NCI-H1436 (cell line): ENCODE results near the gene PDZRN3.
"Not testable (repeated sequence)": the region's sequence is repeated elsewhere in the genome, so short reads cannot be mapped to it uniquely, and the experiment has no call there.

Experiments used
- DNase-seq: peaks from one replicate; lab custom pipeline; 2025; lab: John Stamatoyannopoulos, UW

PDZRN3 gene

DNA sequence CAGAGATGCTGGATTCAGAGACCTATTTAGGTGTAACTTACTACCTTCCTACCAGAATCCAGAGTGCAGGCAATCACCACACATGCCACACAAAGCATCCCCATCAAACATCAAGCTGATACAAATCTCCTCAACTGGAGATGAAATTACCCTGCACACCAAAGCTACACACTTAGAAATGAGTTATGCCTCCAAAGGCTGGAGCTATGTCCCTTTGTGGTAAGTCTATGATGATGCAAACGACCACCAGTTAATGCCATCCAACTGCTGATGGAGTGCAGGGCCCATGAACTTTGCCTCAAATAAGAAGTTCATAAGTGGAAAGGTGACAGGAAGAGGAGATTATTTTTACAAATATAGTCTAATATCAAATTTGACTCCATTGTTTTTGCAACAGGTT is 38.1 kb downstream of the PDZRN3 start:
- no peak for DNase-seq

DNA sequence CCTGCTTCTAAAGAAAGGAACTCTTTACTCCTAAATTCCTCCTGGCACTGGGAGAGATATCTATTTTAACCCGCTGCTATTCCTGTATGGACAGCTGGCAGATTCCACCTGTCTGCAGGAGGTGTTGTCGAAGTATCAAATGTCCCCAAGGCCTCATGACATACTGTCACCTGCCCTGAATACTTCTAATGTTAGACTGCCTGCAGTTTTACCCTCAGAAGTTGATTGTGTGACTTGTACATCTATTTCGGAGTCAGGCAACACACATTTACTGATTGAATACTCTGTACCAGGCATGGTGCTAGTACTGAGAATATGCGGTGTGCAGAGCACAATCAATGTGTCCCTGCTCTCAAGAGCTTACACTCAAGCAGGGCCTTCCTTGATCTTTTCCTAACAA is 38.6 kb downstream of the PDZRN3 start:
- no peak for DNase-seq

DNA sequence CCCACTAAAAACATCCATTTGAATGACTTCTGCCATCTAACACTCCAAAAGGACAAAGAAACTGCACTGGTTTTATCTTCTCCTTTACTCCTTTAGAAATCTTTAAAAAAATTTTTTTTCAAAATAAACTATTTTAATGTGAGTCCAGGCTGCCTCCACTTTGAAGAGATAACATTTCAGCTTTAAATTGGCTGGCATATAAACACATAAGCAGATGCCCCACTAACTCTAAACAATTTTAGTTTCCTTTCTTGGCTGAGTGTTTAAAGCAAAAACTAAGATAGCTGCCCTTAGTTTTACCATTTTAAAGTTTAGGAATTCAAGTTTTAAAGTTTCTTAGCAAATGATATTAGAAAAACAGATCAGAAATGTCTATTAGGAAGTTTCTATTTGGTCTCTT is 39.9 kb downstream of the PDZRN3 start:
- no peak for DNase-seq

DNA sequence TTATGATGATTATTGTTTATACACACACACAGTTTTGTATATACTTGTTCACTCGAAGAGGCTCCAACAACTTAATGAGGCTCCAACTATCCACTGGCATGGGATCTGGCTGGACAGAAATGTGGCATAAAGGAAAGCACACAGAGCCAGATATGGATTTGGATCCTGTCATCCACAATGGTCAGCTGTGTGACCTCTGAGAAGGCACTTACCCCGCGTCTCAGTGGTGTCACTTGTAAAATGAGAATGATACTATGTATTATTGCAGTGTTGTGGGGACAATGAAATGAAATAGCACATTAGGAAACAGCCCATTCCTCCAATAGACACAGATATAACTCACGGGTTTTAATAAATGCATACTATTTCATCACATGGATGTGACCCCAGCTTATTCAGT is 42.2 kb downstream of the PDZRN3 start:
- no peak for DNase-seq

DNA sequence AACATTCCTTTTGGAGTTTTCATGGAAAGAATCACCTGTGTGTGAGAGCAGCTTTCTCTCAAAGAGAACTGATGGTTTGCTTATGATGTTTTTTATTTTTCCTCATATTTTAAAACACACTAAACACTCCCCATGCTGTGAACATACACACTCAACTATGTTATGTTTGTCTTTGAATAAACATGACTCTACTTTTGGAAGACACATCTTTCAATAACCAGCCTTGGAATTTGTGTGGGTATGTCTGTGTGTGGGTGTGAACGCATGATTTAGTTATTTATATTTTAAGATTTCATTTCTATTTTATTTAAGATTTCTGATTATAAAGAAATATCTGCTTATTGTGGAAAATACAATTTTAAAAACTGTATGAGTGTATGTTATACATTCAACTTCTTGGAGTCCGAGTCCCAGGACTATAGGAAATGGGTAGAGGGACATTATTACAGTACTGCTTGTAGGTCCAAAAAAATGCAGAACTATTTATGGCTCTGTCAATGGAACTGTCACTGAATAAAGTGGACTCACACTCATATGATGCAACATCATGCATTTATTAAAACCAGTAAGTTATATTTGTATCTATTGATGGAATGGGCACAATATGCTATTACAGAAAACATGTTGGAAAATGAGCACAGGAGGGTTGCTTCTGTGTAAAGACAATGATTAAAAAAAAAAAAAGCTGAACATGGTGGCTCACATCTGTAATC is 43.5 kb downstream of the PDZRN3 start:
- no peak for DNase-seq

DNA sequence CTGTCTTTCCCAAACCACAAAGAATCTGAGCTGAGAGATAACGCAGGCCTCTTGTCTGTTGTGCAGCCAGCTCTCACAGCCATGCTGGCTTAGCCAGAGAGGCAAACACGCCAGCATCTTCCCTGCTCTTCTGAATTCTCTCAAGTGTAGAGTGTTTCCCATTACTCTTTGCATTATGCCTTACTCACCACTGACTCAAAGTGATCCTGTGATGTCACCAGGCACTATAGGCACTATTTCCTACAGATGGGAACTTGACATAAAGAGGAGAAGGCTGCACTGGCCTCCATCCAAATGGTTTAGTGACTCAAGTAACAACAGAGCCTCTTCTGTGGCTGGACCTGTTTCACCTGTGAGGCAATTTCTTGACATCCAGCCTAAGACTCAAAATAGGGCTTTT is 44.4 kb downstream of the PDZRN3 start:
- DNase-seq, result no peak

DNA sequence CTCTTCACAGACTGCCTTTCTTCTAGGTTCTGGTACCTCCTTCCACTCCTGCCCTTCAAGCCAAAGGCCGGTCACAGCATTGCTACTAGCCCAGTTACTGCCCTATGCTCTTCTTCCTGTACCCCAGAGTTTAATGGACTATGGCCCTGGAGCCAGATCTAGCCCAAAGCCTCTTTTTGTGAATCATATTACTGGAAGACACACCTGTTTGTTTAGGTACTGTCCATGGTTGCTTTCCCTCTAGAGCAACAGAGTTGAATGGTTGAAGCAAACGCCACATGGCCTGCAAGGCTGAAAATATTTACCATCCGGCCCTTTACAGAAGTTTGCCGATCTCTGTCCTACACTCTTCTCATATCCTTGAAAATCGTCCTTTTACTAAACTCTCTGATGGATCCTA is 47.0 kb downstream of the PDZRN3 start:
- no peak for DNase-seq

DNA sequence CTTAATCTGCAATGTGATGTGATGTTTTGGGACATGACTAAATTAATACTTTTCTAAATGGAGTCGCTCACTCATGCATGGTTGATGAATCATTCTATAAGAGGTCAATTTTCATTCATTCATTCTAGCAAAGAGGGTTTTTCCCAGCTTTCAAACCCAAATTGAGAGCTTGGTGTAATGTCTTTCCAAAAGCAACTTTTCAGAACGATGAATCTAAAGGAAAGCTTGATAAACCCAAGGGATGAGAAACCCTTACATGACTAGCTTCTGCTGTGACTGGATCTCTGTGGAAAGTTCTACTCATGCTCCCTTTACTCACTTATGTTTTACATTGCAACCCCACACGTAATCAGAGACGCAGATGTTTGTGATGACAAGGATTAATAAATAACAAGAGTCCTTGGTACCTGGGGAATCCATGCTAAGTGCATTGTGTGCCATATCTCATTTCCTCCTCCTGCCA is 47.7 kb downstream of the PDZRN3 start:
- DNase-seq, result no peak

DNA sequence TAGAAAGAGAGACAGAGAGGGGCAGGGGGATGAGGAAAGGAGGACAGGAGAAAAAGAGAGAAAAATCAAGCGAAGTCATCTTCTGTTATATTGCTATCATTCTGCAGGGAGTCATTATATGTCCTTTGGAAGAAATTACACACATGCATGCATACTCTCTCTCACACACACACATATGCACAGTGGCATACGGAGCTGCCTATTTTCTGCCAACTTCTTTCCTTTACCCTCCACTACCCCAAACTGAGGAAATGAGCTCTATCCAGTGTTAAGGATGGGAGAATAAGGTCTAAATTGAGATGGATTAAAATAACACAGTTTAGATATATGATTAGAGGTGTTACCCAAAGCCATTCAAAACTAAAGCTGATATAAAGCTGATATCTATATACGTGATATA is 48.8 kb downstream of the PDZRN3 start:
- no peak for DNase-seq

DNA sequence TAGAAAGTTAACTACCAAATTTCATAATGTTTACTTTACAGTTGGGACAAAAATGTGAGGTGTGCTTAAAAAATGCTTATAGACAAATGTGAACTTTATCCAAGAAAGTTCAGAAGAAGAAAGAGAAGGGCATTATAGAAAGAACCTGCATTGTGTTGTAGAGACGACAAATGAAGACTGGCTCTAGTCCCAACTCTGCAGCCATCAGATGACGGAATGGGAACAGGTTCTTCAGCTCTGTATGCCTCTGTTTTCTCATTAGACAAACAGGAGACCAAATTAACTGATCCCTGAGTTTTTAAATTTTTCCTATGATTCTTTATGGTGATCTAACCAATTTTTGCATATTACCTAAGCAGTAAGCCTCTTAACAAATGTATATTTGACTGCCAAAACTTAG is 49.2 kb downstream of the PDZRN3 start:
- no peak for DNase-seq

DNA sequence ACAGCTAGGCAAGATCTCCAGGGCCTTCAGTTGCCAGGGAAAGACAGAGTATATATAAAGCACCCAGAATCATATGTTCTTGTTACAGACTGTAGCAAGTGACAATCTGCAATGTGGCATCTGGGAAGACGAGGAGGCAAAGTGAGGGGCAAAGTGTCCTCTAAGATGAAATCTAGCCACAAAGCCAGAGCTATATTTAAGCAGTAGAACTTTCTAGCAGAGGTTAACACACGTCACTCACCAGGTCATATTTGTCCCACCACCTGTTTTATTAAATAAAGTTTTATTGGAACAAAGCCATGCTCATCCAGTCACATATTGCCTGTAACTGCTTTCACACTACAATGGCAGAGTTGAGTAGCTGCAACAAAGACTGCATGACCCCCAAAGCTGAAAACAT is 51.5 kb downstream of the PDZRN3 start:
- no peak for DNase-seq

DNA sequence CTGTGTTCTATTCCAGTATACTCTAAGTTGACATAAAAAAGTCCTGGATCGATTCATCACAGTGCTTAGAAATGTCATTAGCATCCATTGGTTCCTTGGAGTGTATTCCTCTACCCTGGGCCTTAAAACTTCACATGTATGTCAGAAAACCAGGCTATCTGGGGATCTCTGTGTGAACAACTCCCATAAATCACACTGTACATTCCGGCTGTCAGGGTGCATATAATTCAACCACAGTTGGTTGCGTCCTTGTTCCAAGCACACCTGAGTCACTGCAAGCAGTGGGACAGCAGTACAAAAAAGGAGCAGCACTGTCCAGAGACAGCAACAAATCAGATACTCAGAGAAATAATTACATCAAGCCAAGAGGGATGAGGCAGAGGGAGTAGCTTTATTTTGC is 52.4 kb downstream of the PDZRN3 start:
- no peak for DNase-seq

DNA sequence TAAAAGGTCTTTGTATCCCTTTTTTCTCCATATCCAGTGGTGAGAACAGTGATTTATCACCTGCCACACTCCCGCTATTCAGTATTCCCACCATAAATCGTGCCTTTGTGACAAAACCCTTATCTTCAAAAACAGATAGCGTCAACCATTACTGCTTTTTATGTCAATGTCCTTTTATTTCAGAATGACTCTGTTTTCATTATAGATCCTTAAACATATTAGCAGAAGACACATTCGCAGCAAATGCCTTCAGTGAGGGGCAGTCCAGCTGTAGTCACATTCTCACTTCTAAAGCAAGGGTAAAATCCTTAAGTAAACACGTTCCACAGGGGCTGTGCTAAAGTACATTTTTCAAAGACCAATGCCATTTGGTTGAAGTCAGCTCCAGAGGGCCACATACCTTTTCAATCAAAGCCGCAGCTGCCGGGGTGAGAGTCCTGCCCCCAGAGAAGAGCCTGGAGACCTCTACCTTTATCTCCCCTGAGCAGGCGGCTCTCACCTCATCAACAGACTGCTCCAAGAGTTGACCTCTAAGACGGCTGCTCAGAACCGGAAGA is 53.4 kb downstream of the PDZRN3 start:
- no peak for DNase-seq

DNA sequence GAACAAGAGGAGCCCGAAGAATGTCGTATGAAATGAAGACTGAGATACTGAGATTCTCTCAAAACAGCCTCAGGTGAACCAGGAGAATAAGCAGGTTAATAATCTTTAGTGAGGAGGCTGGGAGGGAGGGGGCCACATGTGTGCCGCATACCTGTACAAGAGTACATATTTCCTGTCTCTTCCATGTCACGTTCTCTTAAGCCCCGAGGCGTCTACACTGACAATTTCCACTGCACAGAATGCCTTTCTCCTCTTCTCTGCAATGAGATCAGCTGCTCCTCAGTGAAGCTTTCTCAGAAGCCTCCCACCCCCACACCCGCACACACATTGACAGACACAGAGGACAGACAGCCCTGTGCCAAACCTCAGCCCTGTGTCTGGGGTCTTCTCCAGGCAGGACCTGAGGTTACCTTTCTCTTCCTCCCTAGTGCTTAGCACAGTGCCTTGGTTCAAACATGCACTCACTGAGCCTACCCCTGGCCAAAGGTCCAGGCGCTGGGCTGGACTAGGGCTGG is 55.4 kb downstream of the PDZRN3 start:
- no peak for DNase-seq

DNA sequence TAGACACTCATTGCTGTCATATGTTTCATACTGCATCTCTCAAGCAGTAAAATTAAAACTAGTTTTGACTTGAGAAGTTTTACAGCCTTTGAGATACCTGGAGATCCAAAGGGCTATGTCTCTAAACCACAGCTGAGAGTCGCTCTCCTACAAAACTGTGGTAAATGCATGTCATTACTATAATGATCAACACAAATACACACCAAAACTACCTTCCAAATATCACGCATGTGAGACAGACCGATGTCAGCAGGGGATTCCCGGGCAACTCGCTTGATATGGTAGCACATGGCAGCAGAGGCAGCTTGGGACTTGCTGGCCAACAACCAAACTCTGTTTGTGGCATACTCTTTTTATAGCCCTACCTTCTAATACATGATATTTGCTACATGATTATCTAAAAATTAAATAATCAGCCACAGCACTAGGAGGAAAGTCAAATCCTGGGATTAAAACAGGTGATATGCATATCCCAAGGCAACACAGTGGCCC is 56.3 kb downstream of the PDZRN3 start:
- no peak for DNase-seq

DNA sequence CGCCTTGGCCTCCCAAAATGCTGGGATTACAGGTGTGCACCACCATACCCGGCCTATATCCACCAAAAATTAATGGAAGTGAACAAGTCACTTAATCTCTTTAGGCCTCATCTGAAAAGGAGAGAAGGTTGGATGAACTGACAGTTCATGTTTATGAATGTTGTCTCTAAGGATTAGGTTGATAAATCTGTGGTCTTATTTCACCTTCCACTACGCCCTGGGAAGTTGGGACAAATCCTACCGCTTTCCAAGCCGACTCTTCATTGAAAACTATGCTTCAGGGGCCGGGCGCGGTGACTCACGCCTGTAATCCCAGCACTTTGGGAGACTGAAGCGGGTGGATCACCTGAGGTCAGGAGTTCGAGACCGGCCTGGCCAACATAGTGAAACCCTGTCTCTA is 59.4 kb downstream of the PDZRN3 start:
- DNase-seq, result not testable (repeated sequence)

DNA sequence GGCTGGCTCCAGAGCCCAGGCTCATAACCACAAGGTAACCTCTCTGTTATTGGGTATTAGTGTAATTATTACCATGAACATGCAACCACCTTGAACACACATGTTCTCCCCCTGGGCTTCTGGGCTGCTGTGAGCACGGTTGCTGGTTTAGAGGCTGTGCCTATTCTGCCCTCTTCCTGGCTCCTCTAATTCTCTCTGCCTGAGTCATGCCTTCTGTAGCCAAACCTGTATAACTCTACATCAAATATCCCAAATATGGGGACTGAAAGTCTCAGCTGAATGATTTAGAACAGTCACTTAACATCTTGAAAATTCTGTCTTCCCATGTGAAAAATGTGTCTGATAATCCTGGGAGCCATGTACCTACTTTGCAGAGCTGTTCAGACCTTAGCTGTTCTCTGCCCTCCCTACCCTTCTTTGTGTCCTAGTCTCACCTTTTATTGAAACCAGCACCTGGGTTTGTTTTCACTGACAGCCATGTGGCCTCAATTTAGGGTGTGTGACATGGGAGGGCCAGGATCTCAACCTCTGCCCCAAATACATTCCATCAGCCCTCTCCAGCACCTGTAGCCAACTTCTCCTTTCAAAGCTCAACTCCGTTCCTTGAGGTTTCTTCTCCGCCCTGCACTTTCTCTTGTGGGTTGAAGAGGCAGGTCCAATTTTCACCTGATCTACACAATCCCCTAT is 60.7 kb downstream of the PDZRN3 start:
- DNase-seq, result no peak

DNA sequence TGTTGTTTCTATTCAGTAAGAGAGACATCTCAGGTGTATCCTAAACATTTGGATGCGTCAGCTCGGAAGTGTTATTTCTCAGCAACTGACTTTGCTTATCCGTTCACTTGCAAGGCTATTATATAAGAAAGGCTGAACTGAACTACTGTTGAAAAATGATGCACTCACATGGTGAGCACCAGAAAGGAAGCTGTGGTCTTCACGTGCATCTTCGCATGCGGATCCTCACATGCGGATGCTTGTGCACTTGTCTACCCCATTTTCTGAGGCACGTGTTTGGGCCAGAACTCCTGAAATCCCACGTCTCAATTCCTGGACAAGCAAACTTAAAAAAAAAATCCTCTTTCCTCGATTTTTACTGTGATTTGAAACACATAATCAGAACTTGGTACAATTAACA is 63.2 kb downstream of the PDZRN3 start:
- DNase-seq, result no peak

DNA sequence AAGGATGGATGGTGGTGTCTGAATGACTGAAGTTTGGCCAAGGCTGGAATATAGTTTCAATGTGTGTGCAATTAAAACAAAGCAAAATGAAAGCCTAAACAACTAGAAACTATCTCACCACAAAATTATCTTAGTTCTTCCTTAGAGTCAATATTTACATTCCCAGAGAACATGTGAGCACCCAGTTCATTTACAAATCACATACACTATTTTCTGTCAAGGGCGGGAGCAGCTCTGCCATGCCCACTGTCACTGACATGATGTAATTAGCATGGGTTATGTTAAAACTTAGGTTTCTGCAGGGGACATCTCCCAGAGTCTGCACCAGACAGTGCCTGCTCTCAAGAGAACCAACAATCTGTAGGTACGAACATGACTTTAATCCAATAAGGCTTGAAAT is 65.0 kb downstream of the PDZRN3 start:
- DNase-seq, result no peak

DNA sequence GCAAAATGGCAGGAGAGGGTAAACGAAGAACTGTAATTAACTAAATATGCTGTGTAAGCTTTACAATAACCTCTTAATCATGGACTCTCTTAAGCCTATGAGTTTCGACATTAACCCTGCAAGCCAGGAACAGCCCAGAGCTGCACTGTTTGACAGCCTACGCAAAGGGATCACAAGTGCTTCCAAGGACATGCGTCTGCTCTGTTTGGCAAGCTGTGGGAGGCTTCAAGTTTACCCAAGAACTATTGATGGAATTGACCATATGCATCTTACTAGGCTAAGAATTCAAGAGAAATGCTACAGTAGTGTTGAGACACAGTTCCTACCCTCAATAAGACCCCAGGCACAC is 66.0 kb downstream of the PDZRN3 start:
- DNase-seq, result no peak

DNA sequence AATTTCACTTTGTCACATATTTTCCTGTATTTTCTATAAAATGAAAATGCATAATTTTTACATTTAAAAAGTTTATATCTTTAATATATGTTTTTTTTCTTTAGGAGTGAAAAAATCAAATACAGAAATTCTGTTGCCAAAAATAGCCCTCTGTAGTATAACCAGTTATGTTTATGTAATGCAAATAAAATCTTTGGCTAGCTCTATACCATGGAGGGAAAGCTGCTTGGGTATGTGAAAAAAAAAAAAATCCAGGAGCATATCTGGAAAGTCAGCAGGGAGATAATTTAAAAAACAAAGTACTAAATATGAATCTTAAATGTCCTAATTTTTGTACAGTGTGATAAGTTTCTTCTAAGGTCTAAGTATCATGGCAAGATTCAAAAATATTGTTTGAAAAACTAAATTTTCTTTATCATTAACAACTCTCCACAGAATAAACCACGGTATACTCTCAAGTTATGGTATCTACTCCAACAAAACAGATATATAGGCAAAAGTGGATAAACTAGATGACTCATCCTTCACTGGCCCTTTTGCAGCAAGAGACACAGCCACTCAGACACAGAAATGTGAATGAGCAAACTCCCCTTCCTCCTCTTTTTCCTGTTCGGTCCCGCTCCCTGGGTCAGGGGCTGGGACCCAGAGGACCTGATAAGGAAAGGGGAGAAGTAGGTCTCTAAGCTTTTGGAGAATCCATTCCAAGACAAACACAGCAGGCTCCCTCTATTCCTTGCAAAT is 66.6 kb downstream of the PDZRN3 start:
- DNase-seq, result no peak

DNA sequence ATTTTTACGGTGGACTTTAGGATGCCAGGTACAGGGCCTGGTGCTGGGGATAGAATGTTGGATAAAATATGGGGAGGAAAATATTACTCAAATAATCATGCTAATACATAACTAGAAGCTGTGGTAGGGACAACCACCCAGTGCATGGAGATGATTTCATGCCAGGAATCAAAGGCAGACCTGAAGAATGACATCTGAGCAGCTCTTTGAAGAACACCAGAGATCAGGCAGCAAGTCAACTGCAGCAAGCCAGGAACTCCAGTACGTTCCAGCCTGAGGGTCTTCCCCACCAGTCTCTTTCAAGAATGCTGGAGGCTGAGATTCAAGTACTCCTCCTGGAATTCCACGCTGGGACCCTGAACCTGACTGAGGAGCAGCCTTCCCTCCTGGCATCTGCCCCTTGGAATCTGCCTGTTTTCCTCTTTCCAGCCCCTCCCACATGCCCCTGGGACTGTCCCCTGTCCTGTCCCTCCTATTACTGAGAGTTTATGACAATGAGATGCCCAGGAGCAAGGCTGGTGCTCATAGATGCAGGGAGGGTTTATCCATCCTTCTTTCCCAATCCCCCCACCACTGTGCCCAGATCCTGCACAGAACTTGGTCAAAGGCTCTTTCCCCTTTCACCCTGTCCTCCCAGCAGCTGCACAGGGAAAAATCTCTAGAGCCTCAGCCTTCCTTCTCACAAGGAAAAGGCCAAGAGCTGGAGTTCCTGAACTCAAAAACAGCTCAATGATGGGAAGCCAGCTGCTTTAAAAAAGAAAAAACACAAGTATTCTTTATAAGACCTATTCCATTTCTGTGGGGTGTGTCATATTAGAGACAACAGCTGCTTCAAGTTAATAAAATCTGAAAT is 68.0 kb downstream of the PDZRN3 start:
- DNase-seq, result no peak
